GM21390 (cell line): Measurements from ENCODE around the gene C14orf39.
"Not testable (repeated sequence)": the region's sequence is repeated elsewhere in the genome, so short reads cannot be mapped to it uniquely, and the experiment has no call there.

Source experiments
- ATAC-seq: cut with Tn5 transposase; IDR thresholded peaks from one replicate; pipeline ENCODE4 v1.9.1; 2021; ENCODE audit not compliant: unreplicated experiment

The C14orf39 gene

GRCh38 chr14:60502541-60502940 lies 16.7 kb upstream of the C14orf39 start:
- no peak for ATAC-seq

- ATAC-seq, result no peak
These were observed 10.1 kb upstream of the C14orf39 start for GRCh38 chr14:60495946-60496345.

DNA sequence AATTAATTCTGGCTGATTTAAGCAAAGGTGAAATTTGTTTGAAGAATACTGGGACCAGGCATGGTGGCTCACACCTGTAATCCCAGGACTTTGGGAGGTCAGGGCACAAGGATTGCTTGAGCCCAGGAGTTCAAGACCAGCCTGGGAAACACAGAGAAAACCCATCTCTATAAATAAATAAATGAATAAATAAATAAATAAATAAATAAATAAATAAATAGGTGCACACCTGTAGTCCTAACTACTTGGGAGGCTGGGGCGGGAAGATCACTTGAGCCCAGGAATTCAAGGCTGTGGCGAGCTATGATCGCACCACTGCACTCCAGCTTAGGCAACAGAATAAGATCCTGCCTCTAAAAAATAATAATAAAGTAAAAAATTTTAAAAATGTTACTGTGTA lies 4.4 kb upstream of the C14orf39 start:
- ATAC-seq, result no peak

GRCh38 chr14:60488175-60488574 lies 2.3 kb upstream of the C14orf39 start:
- no peak for ATAC-seq

- no peak for ATAC-seq
These were observed 1.3 kb upstream of the C14orf39 start for GRCh38 chr14:60487211-60487610.

GRCh38 chr14:60485057-60485597 lies 736 bp downstream of the C14orf39 start:
- ATAC-seq, result no peak

DNA sequence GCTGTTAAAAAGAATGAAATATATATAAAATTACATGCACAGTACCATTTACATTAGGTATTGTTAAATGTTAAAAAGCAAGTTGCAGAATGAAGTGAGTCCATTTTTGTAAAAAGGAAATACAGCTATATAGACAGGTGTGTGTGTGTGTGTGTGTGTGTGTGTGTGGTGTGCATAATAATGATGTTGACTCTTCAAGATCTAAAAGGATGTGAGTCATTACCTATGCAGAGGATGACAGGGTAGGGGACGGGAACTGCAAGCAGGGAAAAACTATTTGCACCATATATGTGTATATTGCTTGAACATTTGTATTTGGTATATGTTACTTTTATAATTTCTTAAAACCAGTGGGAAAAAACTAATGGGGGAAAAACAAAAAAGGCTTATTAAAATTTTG lies 3.1 kb downstream of the C14orf39 start:
- ATAC-seq, result no peak

GRCh38 chr14:60480248-60480647 lies 5.6 kb downstream of the C14orf39 start:
- ATAC-seq, result not testable (repeated sequence)

DNA sequence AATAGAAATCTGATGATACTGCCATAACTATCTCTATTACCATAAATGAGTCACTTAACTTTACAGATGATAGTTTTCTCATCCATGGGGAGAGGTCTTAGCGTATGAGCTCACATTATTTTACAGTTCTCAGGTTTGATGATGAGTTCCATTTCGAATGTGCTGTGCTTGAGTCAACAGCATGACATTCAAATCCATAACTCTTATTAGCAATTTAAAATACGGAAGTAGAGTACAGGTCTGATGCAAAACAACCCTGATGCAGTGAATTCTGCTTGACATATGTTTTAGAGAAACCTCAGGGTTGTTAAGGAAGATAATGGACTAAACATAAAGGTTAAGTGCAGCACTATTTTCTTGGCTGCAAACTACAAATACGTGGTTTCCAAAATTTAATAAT lies 30.0 kb downstream of the C14orf39 start:
- ATAC-seq, result no peak

DNA sequence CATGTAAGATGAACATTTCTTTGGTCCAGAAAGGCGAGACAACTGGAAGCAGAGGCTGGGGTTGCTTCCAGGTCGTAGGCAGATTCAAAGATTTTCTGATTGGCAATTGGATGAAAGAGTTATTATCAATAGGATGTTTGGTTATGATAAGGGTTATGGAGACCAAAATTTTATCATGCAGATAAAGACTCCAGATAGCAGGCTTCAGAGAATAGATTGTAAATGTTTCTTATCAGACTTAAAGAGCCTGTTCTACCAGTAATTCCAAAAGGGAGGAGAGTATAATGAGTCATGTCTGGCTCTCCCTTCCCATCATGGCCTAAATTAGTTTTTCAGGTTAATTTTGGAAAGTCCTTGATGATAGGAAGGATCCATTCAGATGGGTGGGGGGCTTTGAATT lies 55.6 kb downstream of the C14orf39 start:
- ATAC-seq, result no peak

DNA sequence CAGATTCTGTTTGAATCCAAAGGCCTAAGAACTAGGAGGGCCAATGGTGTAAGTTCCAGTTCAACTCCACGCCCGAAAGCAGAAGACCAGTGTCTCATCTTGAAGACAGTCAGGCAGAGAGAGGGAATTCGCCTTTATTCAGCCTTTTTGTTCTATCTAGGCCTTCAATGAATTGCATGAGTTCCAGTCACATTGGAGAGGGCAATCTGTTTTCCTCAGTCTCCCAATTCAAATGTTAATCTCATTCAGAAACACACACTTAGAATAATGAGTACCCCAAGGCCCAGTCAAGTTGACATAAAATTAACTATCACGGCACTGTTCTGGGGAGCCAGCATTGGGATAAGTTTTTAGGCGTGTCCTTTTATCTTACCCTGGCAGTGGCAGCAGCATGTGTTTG lies 65.8 kb downstream of the C14orf39 start:
- no peak for ATAC-seq

DNA sequence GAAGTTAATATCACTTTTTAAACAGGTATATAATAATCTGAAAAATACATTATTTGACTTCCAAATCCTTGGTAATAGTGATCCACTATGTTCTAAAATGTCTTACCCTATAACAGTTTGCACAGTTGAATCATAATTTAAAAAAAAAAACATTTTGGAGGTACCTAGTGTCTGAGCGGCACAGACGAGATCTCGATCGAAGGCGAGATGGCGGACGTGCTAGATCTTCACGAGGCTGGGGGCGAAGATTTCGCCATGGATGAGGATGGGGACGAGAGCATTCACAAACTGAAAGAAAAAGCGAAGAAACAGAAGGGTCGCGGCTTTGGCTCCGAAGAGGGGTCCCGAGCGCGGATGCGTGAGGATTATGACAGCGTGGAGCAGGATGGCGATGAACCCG lies 88.3 kb downstream of the C14orf39 start:
- not testable (repeated sequence) for ATAC-seq

- no peak for ATAC-seq
These were observed 89.0 kb downstream of the C14orf39 start for GRCh38 chr14:60396718-60397343.
